Ureter (tissue), 1 donor: Measurements from ENCODE around the gene EPHX1. TPM values are rescaled to one million over a fixed set of nuclear protein-coding genes. Genes with fewer than 3 reads are reported as not detected.

Experiments
- DNase-seq: peaks from one replicate; pipeline ENCODE4 v3.0.0-alpha.2; 2020; ENCODE audit warnings: low spot score
- total RNA-seq: library from RNA; stranded (reverse); gene quantifications from one replicate; pipeline ENCODE4 v1.2.4, GENCODE V29; 2023
- donor health status: DM: yes; HTN: yes; CAD: no.

The EPHX1 gene
- total RNA-seq, 1 donor from 2014 or later, result 116 TPM

GRCh38 chr1:225861834-225862580 is 52.1 kb downstream of the EPHX1 start:
- no peak for DNase-seq

- DNase-seq, result no peak
Measured at GRCh38 chr1:225862581-225862950, 52.6 kb downstream of the EPHX1 start.

GRCh38 chr1:225863167-225863566 is 53.2 kb downstream of the EPHX1 start:
- DNase-seq, result peak; percentile 66

- no peak for DNase-seq
Measured at GRCh38 chr1:225865514-225865913, 55.6 kb downstream of the EPHX1 start.

- DNase-seq, result no peak
Measured at GRCh38 chr1:225866061-225866837, 56.3 kb downstream of the EPHX1 start.

GRCh38 chr1:225866981-225867380 is 57.1 kb downstream of the EPHX1 start:
- DNase-seq, result no peak

- DNase-seq, result no peak
Measured at GRCh38 chr1:225868631-225869330, 58.9 kb downstream of the EPHX1 start.

- DNase-seq, result no peak
Measured at GRCh38 chr1:225870911-225871310, 61.0 kb downstream of the EPHX1 start.

GRCh38 chr1:225871359-225872074 is 61.6 kb downstream of the EPHX1 start:
- no peak for DNase-seq

GRCh38 chr1:225872075-225872430 is 62.1 kb downstream of the EPHX1 start:
- no peak for DNase-seq

GRCh38 chr1:225873281-225873850 is 63.4 kb downstream of the EPHX1 start:
- DNase-seq, result no peak

GRCh38 chr1:225874431-225874830 is 64.5 kb downstream of the EPHX1 start:
- DNase-seq, result no peak

- DNase-seq, result peak; percentile 80
Measured at GRCh38 chr1:225875044-225875815, 65.3 kb downstream of the EPHX1 start.

GRCh38 chr1:225876900-225877510 is 67.1 kb downstream of the EPHX1 start:
- no peak for DNase-seq

GRCh38 chr1:225877580-225877979 is 67.7 kb downstream of the EPHX1 start:
- peak; percentile 68 for DNase-seq

- DNase-seq, result no peak
Measured at GRCh38 chr1:225878282-225878681, 68.4 kb downstream of the EPHX1 start.

GRCh38 chr1:225879521-225880221 is 69.7 kb downstream of the EPHX1 start:
- no peak for DNase-seq

- DNase-seq, result no peak
Measured at GRCh38 chr1:225880222-225880588, 70.3 kb downstream of the EPHX1 start.

- no peak for DNase-seq
Measured at GRCh38 chr1:225880636-225881035, 70.7 kb downstream of the EPHX1 start.
